Glutamatergic neuron (in vitro differentiated cells): ENCODE data around the gene MMP23B. TPM values are rescaled to one million over a fixed set of nuclear protein-coding genes. Genes with fewer than 3 reads are reported as not detected.

ENCODE experiments used
- DNase-seq: peaks from one replicate; pipeline ENCODE4 v3.0.0; 2022
- H3K27ac Mint-ChIP-seq: one replicate; pipeline ENCODE4 v1.8.0; 2020; ENCODE audit warnings: mild to moderate bottlenecking, mixed read lengths, inconsistent platforms; ENCODE audit not compliant: unreplicated experiment
- H3K27me3 Mint-ChIP-seq: one replicate; pipeline ENCODE4 v1.8.0; 2020; ENCODE audit warnings: mild to moderate bottlenecking, moderate library complexity, mixed read lengths, inconsistent platforms; ENCODE audit not compliant: unreplicated experiment
- H3K36me3 Mint-ChIP-seq: one replicate; pipeline ENCODE4 v1.8.0; 2020; ENCODE audit warnings: mild to moderate bottlenecking, mixed read lengths, inconsistent platforms; ENCODE audit not compliant: unreplicated experiment
- H3K4me1 Mint-ChIP-seq: one replicate; pipeline ENCODE4 v1.8.0; 2020; ENCODE audit warnings: mild to moderate bottlenecking, low read depth, mixed read lengths, inconsistent platforms; ENCODE audit not compliant: unreplicated experiment
- H3K4me3 Mint-ChIP-seq: one replicate; pipeline ENCODE4 v1.8.0; 2020; ENCODE audit warnings: mild to moderate bottlenecking, mixed read lengths, inconsistent platforms; ENCODE audit not compliant: unreplicated experiment
- H3K9me3 Mint-ChIP-seq: one replicate; pipeline ENCODE4 v1.8.0; 2020; ENCODE audit warnings: mild to moderate bottlenecking, moderate library complexity, mixed read lengths, inconsistent platforms; ENCODE audit not compliant: unreplicated experiment
- CTCF ChIP-seq: fragments of 200-600 bp; sonication (generic); IDR thresholded peaks from one replicate; pipeline ENCODE4 v1.5.0; 2021; ENCODE audit not compliant: partially characterized antibody, unreplicated experiment
- total RNA-seq: library from RNA; stranded (reverse); fragmentation: NEBNext Ultra II Directional; extraction: Animal tissue kit (Norgen Biotek cat#: 25700); gene quantifications from one replicate; pipeline ENCODE4 v1.2.1, GENCODE V29; 2021; ENCODE audit not compliant: unreplicated experiment

The MMP23B gene
- total RNA-seq, 1 donor from 2014 or later, result 162 TPM

GRCh38 chr1:1664941-1665814, 33.2 kb downstream of the MMP23B start:
- H3K27ac Mint-ChIP-seq, result no peak overlapping the region
- no peak for DNase-seq

GRCh38 chr1:1665815-1666251, 33.9 kb downstream of the MMP23B start:
- no peak overlapping the region for H3K4me3 Mint-ChIP-seq
- peaks cover 1% of the 10 kb centered on the region for H3K27me3 Mint-ChIP-seq
- H3K4me1 Mint-ChIP-seq, result no peaks in the 10 kb centered on the region
- DNase-seq, result peak; percentile 66
- peaks cover 3% of the 10 kb centered on the region for H3K36me3 Mint-ChIP-seq
- no peak overlapping the region for H3K27ac Mint-ChIP-seq
- no peaks in the 10 kb centered on the region for H3K9me3 Mint-ChIP-seq
- peak; percentile 66 for TF ChIP-seq CTCF

More at GRCh38 chr1:1664941-1665814, 33.2 kb downstream of the MMP23B start:
- H3K4me1 Mint-ChIP-seq, result no peaks in the 10 kb centered on the region
- H3K4me3 Mint-ChIP-seq, result no peak overlapping the region
- no peak for TF ChIP-seq CTCF
- H3K9me3 Mint-ChIP-seq, result no peaks in the 10 kb centered on the region
- peaks cover 3% of the 10 kb centered on the region for H3K36me3 Mint-ChIP-seq
- peaks cover 1% of the 10 kb centered on the region for H3K27me3 Mint-ChIP-seq

GRCh38 chr1:1666526-1666925, 34.6 kb downstream of the MMP23B start:
- peaks cover 3% of the 10 kb centered on the region for H3K36me3 Mint-ChIP-seq

GRCh38 chr1:1669468-1670440, 37.8 kb downstream of the MMP23B start:
- H3K4me1 Mint-ChIP-seq, result no peaks in the 10 kb centered on the region
- H3K36me3 Mint-ChIP-seq, result peaks cover 3% of the 10 kb centered on the region
- no peaks in the 10 kb centered on the region for H3K9me3 Mint-ChIP-seq
- no peak for DNase-seq
- H3K27ac Mint-ChIP-seq, result no peak overlapping the region
- H3K27me3 Mint-ChIP-seq, result no peaks in the 10 kb centered on the region
- H3K4me3 Mint-ChIP-seq, result no peak overlapping the region
- no peak for TF ChIP-seq CTCF

More at GRCh38 chr1:1666526-1666925, 34.6 kb downstream of the MMP23B start:
- no peak overlapping the region for H3K27ac Mint-ChIP-seq
- peaks cover 1% of the 10 kb centered on the region for H3K27me3 Mint-ChIP-seq
- no peak for TF ChIP-seq CTCF
- H3K4me1 Mint-ChIP-seq, result no peaks in the 10 kb centered on the region
- H3K4me3 Mint-ChIP-seq, result no peak overlapping the region
- no peak for DNase-seq
- H3K9me3 Mint-ChIP-seq, result no peaks in the 10 kb centered on the region
